ENCODE measurements around the gene REG1A.

The REG1A gene, protein sequence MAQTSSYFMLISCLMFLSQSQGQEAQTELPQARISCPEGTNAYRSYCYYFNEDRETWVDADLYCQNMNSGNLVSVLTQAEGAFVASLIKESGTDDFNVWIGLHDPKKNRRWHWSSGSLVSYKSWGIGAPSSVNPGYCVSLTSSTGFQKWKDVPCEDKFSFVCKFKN

DNA sequence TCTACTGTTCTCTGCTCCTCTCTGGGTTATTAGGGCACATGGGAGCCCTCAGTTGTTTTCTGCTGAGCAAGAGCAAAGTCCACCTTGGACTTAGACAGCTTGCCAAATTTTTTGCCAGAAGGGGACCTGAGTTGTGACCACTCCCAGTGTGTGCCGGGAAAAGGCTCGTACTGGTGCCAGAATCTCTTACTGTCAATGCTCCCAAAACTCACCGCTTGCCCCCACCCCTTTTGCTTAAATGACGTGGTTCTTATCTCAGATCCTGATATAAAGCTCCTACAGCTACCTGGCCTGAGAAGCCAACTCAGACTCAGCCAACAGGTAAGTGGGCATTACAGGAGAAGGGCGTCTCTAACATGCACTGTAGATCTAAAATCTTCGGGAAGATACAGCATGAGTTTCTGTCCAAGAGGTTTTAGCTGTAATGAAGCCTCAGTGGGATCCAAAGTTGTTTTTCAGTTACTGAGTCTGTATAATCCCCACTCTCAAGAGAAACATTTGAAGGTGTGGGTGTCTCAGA lies at the start of gene REG1A:
Gene REG1A (plus strand): TSS at position 295 of the 520 bp plus-strand sequence. CDS start 374 bp downstream, outside the sequence.
- no peak for DNase-seq

DNA sequence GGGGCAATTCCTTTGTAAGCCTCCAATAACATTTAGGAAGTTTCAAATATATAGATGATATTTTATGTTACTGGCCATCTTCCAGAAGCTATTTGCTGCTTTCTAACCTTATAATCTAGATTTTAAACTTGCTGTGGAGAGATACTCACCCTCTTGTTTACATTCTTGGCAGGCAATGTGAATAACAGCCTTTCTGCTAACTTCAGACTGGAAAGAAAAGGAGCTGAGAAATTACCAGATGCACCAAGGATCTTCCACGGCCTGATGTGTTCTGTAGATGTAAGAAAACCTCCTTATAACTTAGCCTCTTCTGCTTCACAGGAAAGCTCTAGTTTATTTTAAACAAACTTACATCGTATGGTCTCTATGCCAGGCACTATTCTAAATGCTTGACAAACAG lies 49.2 kb upstream of the REG1A start:
- DNase-seq = no peak

GRCh38 chr2:79082987-79083386 lies 37.3 kb upstream of the REG1A start:
- no peak for DNase-seq

GRCh38 chr2:79083597-79084251 lies 36.6 kb upstream of the REG1A start:
- DNase-seq = no peak

GRCh38 chr2:79084495-79085135 lies 35.7 kb upstream of the REG1A start:
- DNase-seq = no peak

DNA sequence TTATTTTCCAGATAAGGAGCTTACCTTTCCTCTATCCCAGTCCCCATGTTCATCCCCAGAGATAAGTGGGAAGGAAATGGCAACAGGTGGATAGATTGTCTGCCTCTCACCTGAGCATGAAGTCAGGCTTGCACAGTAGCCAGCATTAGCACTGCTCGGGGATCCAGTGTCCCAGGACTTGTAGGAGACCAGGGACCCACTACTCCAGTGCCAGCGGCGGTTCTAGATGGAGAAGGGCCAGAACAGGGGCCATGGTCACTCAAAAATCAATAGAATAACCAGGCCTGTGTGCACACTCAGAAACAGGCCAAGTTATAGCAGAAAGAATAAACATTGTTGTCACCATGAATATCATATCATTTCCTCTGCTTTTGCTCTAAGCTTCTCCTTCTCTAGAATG lies 34.9 kb upstream of the REG1A start:
- DNase-seq = no peak

GRCh38 chr2:79086255-79086654 lies 34.0 kb upstream of the REG1A start:
- no peak for DNase-seq

DNA sequence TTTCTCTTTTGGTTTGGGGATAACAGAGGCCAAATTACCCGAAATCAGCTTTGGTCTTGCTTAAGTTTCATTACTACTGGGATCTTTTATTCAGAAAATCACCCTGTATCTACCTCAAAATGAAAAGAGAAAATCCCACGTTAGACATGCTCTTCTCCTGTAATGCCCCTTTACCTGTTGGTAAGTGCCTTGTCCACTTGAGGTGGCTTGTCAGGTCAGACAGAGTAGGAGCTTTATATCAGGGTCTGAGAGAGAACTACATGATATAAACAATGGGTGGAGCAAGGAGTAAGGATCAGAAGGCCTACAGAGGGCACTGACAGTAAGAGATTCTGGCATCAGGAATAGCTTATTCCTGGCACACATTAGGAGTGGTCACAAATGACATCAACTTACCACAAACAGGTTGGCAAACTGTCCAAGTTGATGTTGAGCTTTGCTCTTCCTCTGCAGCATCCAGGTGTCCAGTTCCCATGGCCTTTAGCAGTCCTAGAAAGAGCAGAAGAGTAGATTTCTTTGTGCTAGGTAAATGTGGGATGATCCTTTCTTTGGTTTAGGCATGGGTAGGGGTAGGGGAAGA lies 32.4 kb upstream of the REG1A start, which contains the start of gene REG1B:
Gene REG1B (minus strand): TSS at position 209 of the 580 bp plus-strand sequence. CDS start 381 bp downstream, outside the sequence.
- no peak for DNase-seq

- no peak for DNase-seq
Observed at GRCh38 chr2:79090693-79091092, 29.6 kb upstream of the REG1A start.

GRCh38 chr2:79097843-79098242 lies 22.4 kb upstream of the REG1A start:
- no peak for DNase-seq

DNA sequence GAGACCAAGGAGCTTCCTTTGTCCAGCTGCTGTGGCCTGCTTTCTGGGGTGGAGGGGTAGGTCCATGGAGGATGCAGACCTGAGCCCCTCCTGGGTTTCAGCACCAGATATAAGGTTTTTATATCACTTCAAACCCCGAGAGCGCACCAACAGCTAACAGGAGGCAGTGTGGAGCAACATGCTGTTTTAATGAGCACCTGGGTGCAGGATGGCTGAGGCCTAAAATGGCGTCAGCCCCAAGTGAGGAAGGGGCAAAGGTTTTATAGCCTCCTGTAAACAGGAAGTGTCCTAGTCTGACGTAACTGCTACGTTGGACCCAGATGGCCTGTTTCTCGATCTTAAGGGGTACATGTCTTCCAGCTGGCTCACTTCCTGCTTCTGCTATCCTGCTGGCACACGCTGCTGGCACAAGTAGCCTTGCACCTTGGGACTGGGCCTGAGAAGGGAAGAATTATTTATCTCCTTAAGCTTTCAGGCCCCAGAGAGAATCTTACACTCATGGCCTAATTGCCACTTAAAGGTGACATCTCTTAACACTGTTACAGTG lies 21.1 kb upstream of the REG1A start:
- DNase-seq = no peak

GRCh38 chr2:79100285-79100684 lies 20.0 kb upstream of the REG1A start:
- no peak for DNase-seq

- DNase-seq = no peak
Observed at GRCh38 chr2:79101024-79101423, 19.3 kb upstream of the REG1A start.

DNA sequence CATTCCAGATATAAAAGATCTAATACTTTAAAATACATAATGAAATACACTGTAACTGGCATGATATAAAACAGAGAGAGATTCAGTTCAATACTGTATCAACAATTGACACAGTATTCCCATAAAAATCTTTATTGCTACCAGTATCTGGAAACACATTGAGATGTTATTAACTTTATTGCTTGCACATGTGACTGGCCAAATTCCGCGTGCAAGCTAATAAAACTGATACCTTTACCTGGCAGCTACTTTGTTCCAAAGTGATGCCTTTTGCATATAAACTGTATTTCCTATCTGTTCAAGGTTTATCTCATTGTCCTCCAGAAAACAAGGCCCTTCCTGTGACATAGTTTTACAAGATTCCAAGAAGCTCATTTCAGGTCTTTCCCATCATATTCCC lies 17.1 kb upstream of the REG1A start:
- DNase-seq = no peak

DNA sequence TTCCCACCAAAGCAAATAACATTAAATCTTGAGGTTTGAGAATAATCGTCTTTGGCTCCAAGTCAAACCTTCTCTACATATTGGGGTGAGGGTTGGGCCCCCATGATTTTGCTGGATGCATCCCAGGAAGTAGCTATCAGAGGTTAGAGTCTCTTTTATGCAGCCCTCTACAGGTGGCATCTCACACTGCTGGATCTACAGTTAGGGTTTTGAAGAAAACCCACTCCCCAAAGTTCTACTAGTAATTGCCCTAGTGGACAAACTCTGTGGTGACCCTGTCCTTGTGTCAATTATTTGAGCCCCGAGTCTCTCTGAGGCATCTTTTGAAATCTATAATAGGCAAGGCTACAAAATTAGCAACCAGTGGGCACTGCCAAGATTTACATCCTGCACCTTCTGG lies 15.0 kb upstream of the REG1A start:
- no peak for DNase-seq

DNA sequence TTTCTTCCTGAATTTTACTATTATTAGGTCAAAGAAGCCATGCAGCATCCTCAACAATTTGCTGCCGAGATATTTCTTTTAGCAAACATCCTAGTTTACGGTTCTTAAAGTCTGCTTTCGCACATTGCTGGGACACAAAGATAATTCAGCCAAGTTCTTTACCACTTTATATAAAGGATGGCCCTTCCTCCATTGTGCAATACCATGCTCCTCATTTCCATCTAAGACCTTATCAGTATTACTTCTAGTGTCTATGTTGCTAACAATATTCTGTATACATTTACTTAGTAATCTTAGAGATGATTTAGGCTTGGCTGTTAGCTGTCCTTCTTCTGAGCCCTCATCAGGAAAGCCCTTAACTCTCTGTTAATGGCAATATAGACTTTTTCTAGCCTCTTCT lies 8.0 kb upstream of the REG1A start:
- DNase-seq = no peak

DNA sequence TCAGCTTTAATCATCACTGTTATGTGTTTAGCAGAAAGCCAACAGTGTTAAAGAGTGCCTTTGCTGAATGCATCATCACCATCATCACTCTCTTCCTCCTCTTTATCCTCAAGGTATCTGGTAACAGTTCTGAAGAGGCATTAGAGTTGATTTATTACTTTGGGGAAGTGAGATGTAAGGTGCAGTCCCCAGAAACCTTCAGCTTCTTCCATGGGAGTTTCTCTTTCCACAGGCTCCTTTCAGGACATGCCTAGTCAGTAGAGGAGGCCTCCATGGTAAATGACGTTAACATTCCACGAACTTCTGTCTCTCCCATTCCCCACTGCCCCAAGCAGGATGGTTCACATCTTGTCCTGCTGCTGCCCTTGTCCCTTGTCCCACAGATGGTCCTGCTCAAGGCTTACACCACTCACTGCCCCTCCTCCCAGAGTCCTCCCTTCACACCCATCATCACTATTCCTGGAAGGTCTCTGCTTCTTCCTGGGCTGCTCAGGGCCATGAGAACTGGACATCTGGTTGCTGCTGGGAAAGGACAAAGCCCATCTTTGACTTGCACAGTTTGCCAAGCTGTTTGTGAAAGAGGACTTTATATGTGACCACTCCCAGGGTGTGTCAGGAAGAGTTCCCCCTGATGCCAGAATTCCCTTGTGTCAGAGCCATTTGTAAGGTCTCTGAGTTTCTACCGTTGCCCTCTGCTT lies 5.3 kb upstream of the REG1A start:
- no peak for DNase-seq

DNA sequence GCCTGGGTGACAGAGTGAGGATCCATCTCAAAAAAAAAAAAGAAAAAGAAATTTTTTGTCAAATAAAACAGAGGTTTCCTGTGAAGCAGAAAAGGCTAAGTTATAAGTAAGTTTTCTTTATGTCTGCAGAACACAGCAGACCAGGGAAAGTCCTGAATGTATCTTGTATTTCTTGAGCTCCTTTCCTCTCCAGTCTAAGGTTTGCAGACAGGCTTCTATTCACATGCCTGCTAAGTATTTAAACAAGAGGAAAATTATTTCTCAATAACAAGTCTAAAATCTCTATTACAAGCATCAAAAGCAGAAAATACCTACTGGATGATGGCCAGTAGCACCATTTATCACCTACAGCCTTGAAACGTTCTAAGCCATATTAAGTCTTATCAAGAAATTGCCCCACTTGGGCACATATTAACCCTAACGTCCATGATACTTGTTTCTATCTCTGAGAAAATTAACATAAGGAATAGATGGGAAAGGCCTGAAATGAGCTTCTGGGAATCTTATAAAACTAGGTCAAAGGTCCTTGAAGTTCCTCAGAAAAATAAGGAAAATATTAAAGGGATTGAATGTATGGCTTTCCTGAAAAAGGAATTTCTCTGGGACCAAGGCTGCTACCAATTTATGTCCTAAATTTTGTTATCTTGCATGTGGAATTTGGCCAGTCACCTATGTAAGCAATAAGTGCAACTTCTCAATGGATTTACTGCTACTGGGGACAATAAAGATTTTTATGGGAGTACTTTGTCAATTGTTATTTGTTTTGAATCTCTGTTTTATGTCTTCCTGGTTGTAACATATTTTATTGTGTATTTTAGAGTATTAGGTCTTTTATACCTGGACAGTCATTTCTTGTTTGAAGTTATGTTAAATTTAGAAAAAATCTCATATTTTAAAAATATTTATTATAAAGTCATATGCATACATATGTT lies 3.0 kb upstream of the REG1A start:
- no peak for DNase-seq

DNA sequence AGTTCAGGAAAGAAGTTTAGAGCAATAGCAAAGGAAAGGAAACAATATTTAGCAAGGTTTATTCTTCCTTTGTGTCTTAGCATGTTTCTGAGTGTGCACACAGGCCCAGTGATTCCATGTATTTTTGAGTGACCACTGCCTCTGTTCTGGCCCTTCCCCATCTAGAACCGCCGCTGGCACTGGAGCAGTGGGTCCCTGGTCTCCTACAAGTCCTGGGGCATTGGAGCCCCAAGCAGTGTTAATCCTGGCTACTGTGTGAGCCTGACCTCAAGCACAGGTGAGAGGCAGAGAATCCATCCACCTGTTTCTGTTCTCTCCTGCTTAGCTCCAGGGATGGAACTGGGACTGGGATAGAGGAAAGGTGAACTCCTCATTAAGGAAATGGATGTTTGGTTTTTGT lies 2.4 kb downstream of the REG1A start:
- DNase-seq = no peak

DNA sequence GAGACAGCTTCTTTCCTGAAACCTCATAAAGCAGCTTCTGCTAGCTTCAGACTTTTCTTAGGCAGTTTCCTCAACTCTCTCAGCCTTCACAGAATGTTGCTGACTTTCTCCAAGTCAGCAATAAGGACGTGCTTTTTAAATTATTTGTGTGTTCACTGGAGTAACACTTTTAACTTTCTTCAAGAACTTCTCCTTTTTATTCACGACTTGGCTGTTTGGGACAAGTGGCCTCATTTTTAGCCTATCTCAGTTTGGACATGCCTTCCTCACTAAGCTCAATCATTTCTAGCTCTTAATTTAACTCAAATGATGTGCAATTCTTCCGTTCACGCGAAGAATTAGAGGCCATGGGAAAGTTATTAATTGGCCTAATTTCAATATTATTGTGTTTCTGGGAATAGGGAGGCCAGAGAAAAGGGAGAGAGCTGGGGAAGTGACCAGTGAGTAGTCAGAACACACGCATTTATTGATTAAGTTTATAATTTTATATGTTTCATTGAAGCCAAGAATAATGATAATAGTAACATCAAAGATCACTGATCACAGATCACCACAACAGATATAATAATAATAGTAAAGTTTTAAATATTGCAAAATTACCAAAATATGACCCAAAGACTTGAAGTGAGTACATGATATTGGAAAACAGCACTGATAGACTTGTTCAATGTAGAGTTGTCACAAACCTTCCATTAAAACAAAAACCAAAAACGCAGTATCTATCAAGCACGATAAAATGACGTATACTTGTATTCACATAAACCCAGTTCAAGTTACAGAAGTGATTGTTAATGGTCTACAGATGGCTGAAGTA lies 4.8 kb downstream of the REG1A start:
- DNase-seq = no peak

GRCh38 chr2:79125721-79125985 lies 5.4 kb downstream of the REG1A start:
- DNase-seq = no peak

Data from CD4-positive, alpha-beta T cell treated with Interleukin-4 for 4 hours (primary cell).